ENCODE results near the gene CHN1.

DNA sequence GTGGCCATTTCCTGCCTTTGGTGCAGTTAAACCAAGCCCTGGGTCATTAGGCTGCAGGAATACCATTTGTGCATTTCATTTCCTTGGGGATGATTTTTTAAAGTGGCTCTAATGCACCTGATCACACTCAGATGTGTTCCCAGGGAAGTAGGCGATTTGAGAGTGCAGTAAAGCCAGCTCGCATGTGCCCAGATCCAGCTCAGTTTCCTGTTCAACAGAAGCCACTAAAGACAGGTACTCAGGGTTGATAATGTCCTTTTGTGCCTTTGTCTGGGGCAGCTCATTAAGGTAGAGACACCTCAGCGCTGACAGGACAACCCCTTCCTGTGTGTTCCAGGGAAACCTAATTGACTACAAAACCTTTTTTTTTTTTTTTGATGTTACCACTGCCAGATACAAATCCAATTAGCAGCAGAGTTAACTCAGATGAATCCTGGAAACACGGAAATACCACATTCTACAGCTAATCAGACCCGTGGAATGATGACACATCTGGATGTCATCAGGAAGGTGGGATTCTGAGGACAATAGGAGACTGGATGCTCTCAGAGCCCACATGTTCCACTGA is 225.7 kb downstream of the CHN1 start:
- TF ChIP-seq, protein P1, sequence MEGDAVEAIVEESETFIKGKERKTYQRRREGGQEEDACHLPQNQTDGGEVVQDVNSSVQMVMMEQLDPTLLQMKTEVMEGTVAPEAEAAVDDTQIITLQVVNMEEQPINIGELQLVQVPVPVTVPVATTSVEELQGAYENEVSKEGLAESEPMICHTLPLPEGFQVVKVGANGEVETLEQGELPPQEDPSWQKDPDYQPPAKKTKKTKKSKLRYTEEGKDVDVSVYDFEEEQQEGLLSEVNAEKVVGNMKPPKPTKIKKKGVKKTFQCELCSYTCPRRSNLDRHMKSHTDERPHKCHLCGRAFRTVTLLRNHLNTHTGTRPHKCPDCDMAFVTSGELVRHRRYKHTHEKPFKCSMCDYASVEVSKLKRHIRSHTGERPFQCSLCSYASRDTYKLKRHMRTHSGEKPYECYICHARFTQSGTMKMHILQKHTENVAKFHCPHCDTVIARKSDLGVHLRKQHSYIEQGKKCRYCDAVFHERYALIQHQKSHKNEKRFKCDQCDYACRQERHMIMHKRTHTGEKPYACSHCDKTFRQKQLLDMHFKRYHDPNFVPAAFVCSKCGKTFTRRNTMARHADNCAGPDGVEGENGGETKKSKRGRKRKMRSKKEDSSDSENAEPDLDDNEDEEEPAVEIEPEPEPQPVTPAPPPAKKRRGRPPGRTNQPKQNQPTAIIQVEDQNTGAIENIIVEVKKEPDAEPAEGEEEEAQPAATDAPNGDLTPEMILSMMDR (optimal IDR thresholded peaks at IDR 0.05 in 1 of 3, IDR thresholded peaks at IDR 0.05 in 1 of 3, conservative IDR thresholded peaks at IDR 0.05 in 1 of 3; ENCODE audit: extremely low read depth in 1 of 3, insufficient read depth in 2 of 3, low read length in 3 of 3): no peak
- TF ChIP-seq EZH2 (IDR thresholded peaks at IDR 0.05; ENCODE audit: low read length): no peak
